CD14-positive monocyte (primary cell): ENCODE results near the gene NDUFS2. TPM values are rescaled to one million over a fixed set of nuclear protein-coding genes. Genes with fewer than 3 reads are reported as not detected.

Experiments
- DNase-seq, 3 donors: peaks; one replicate each; pipeline ENCODE4 v3.0.0-alpha.2; 2011 to 2022
- H2AFZ ChIP-seq: 2 replicates; pipeline ENCODE4 v1.6.0; 2012; ENCODE audit warnings: mild to moderate bottlenecking, low read depth, low read length, inconsistent platforms; ENCODE audit not compliant: insufficient read depth, poor library complexity, severe bottlenecking
- H3K27ac ChIP-seq, 2 donors: 1 replicate in 1 of 2; 2 replicates in 1 of 2; pipeline ENCODE4 v1.5.1; 2012 to 2013; ENCODE audit warnings: low read length in 2 of 2, control low read depth in 1 of 2, inconsistent platforms in 1 of 2, low read depth in 1 of 2, mild to moderate bottlenecking in 1 of 2
- H3K27me3 ChIP-seq, 2 donors: one replicate each; pipeline versions ENCODE4 v1.6.0 to v1.6.1; 2011 to 2013; ENCODE audit warnings: low read length in 2 of 2; ENCODE audit not compliant: control insufficient read depth in 2 of 2, insufficient read depth in 2 of 2
- H3K36me3 ChIP-seq, 2 donors: replicated peaks in 1 of 2; 1 replicate in 1 of 2; 2 replicates in 1 of 2; pipeline versions ENCODE4 v1.5.1 to v1.6.1; 2012 to 2013; ENCODE audit warnings: low read length in 2 of 2, control low read depth in 1 of 2, inconsistent platforms in 1 of 2, mild to moderate bottlenecking in 1 of 2; ENCODE audit not compliant: insufficient read depth in 2 of 2, control insufficient read depth in 1 of 2
- H3K4me1 ChIP-seq, 2 donors: 1 replicate in 1 of 2; 2 replicates in 1 of 2; pipeline versions ENCODE4 v1.5.1 to v1.6.1; 2012 to 2013; ENCODE audit warnings: low read length in 2 of 2, control low read depth in 1 of 2, inconsistent platforms in 1 of 2, mild to moderate bottlenecking in 1 of 2, moderate library complexity in 1 of 2; ENCODE audit not compliant: insufficient read depth in 2 of 2, control insufficient read depth in 1 of 2
- H3K4me2 ChIP-seq: replicated peaks from 2 replicates; pipeline ENCODE3; 2012; ENCODE audit warnings: low read length, moderate library complexity, mild to moderate bottlenecking; ENCODE audit not compliant: poor library complexity, severe bottlenecking; ENCODE audit errors: extremely low read depth
- H3K4me3 ChIP-seq, 3 experiments: fragments of 200-600 bp in 1 of 3; sonication (generic) in 1 of 3; replicated peaks in 1 of 3; 1 replicate in 2 of 3; 2 replicates in 1 of 3; pipeline ENCODE4 v1.5.1; 2011 to 2013; ENCODE audit warnings: low read length in 3 of 3, mild to moderate bottlenecking in 3 of 3, control low read depth in 2 of 3, low read depth in 2 of 3, inconsistent platforms in 1 of 3, moderate library complexity in 1 of 3
- H3K79me2 ChIP-seq: 2 replicates; pipeline ENCODE4 v1.6.0; 2012; ENCODE audit warnings: mild to moderate bottlenecking, control low read depth, inconsistent platforms, low read length, moderate library complexity; ENCODE audit not compliant: insufficient read depth
- H3K9ac ChIP-seq: 2 replicates; pipeline ENCODE4 v1.6.0; 2017; ENCODE audit warnings: low read length, mild to moderate bottlenecking; ENCODE audit not compliant: insufficient read depth, poor library complexity, severe bottlenecking
- H3K9me3 ChIP-seq, 2 donors: replicated peaks in 1 of 2; 1 replicate in 1 of 2; 2 replicates in 1 of 2; pipeline versions ENCODE4 v1.5.1 to v1.6.1; 2012 to 2013; ENCODE audit warnings: low read length in 2 of 2, control low read depth in 1 of 2; ENCODE audit not compliant: control insufficient read depth in 1 of 2, insufficient read depth in 1 of 2
- H4K20me1 ChIP-seq: 2 replicates; pipeline ENCODE4 v1.6.0; 2012; ENCODE audit warnings: mild to moderate bottlenecking, low read length, control low read depth, moderate library complexity; ENCODE audit not compliant: insufficient read depth
- H3K27ac Mint-ChIP-seq, 7 donors: one replicate each; pipeline ENCODE4 v1.8.0; 2020; ENCODE audit warnings: mild to moderate bottlenecking in 7 of 7, mixed read lengths in 7 of 7, moderate library complexity in 6 of 7, inconsistent platforms in 2 of 7
- H3K27me3 Mint-ChIP-seq, 3 donors: one replicate each; pipeline ENCODE4 v1.8.0; 2021 to 2022; ENCODE audit warnings: low read depth in 3 of 3, mild to moderate bottlenecking in 3 of 3, mixed read lengths in 3 of 3, moderate library complexity in 3 of 3, inconsistent platforms in 1 of 3
- H3K36me3 Mint-ChIP-seq, 2 donors: one replicate each; pipeline ENCODE4 v1.8.0; 2020; ENCODE audit warnings: mixed read lengths in 2 of 2, inconsistent platforms in 1 of 2, mild to moderate bottlenecking in 1 of 2
- H3K4me1 Mint-ChIP-seq: one replicate; pipeline ENCODE4 v1.8.0; 2020; ENCODE audit warnings: mild to moderate bottlenecking, mixed read lengths
- H3K4me3 Mint-ChIP-seq, 2 donors: one replicate each; pipeline ENCODE4 v1.8.0; 2020; ENCODE audit warnings: mild to moderate bottlenecking in 2 of 2, mixed read lengths in 2 of 2, moderate library complexity in 1 of 2
- H3K9me3 Mint-ChIP-seq, 7 donors: one replicate each; pipeline ENCODE4 v1.8.0; 2020 to 2022; ENCODE audit warnings: mixed read lengths in 7 of 7, mild to moderate bottlenecking in 6 of 7, moderate library complexity in 6 of 7, inconsistent platforms in 2 of 7
- CTCF ChIP-seq: fragments of 200-600 bp; IDR thresholded peaks from one replicate; pipeline ENCODE4 v1.8.0; 2022; ENCODE audit warnings: antibody characterized with exemption, mild to moderate bottlenecking
- WGBS: methylation state at CpG from one replicate; pipeline ENCODE4 v1.1.5; 2013; ENCODE audit warnings: missing lambda C conversion rate; ENCODE audit not compliant: insufficient coverage; 5-methylcytosine and 5-hydroxymethylcytosine counted together
- intact Hi-C, 2 donors: fragments of 100-400 bp; cut with micrococcal nuclease; formaldehyde crosslinking; loops; one replicate each; pipeline versions ENCODE4 v1.15.0 to v1.15.1; 2023
- polyA plus RNA-seq, 3 donors: library from polyadenylated mRNA; depleted of rRNA in 1 of 3; unstranded in 2 of 3; stranded (reverse) in 1 of 3; fragments of 300-500 nt in 2 of 3; fragments of >200 nt in 1 of 3; fragmentation: Illumina TruSeq in 2 of 3; gene quantifications; 1 replicate in 2 of 3; 2 replicates in 1 of 3; pipeline ENCODE4 v1.2.3, GENCODE V29; 2012 to 2021

NDUFS2 gene
- polyA plus RNA-seq, 3 donors, result 87.5 to 119 (median 101) TPM

- intact Hi-C loops, result no loop called here
- H3K4me3 ChIP-seq, result peak overlapping the region in 2 of 3 experiments; percentile 94 to 97
Measured at GRCh38 chr1:161158316-161159010, 43.7 kb upstream of the NDUFS2 start.

More at GRCh38 chr1:161158316-161159010, 43.7 kb upstream of the NDUFS2 start:
- H3K4me1 Mint-ChIP-seq, result peaks cover 45% of the 10 kb centered on the region
- Histone ChIP-seq H3K27me3 (no peaks in the 10 kb centered on the region), H4K20me1 (no peaks in the 10 kb centered on the region), H3K4me1 (peaks cover 23 to 38% of the 10 kb centered on the region in 2 donors), H3K9ac (peak overlapping the region; percentile 87), H2AFZ (peak overlapping the region; percentile 92), H3K79me2 (peaks cover 40% of the 10 kb centered on the region), H3K4me2 (peak overlapping the region; percentile 97), H3K9me3 (no peaks in the 10 kb centered on the region), H3K27ac (peak overlapping the region; percentile 31 to 85), H3K36me3 (peaks cover 32 to 47% of the 10 kb centered on the region in 2 donors)
- no peak for DNase-seq
- peaks cover 33 to 53% of the 10 kb centered on the region in 2 donors for H3K36me3 Mint-ChIP-seq
- H3K27ac Mint-ChIP-seq, result peak overlapping the region; percentile 78 to 94 (median 85)
- H3K9me3 Mint-ChIP-seq, result no peaks in the 10 kb centered on the region
- peak overlapping the region in 1 of 2 donors; percentile 85 for H3K4me3 Mint-ChIP-seq
- WGBS, result 47% methylated on average over 3 of the region's 9 CpGs
- no peak for TF ChIP-seq CTCF
- H3K27me3 Mint-ChIP-seq, result no peaks in the 10 kb centered on the region
